GM23338 (cell line): ENCODE data around the gene CTNNAL1. TPM values are rescaled to one million over a fixed set of nuclear protein-coding genes. Genes with fewer than 3 reads are reported as not detected.

Experiments used
- ATAC-seq: fragments of 200-7000 bp; cut with Tn5 transposase; 3 replicates; pipeline ENCODE4 v1.9.1; 2020
- DNase-seq: peaks from one replicate; pipeline ENCODE4 v3.0.0-alpha.2; 2015; ENCODE audit warnings: low spot score
- H2AFZ ChIP-seq: fragments of 200-600 bp; sonication (generic); 2 replicates; pipeline ENCODE4 v1.8.0; 2016; ENCODE audit warnings: antibody characterized with exemption, mild to moderate bottlenecking, moderate library complexity
- H3F3A ChIP-seq: fragments of 200-600 bp; sonication (generic); replicated peaks from 2 replicates; pipeline ENCODE4 v1.8.0; 2017; ENCODE audit warnings: antibody characterized with exemption, mixed run types, low read depth
- H3K27ac ChIP-seq: fragments of 200-600 bp; sonication (generic); 2 replicates; pipeline ENCODE4 v1.6.1; 2016; ENCODE audit warnings: low read depth
- H3K27me3 ChIP-seq: fragments of 200-600 bp; sonication (generic); 2 replicates; pipeline ENCODE4 v1.8.0; 2016; ENCODE audit warnings: mild to moderate bottlenecking, mixed run types, moderate library complexity; ENCODE audit not compliant: insufficient read depth
- H3K36me3 ChIP-seq: fragments of 200-600 bp; sonication (generic); 2 replicates; pipeline ENCODE4 v1.8.0; 2016; ENCODE audit warnings: mild to moderate bottlenecking; ENCODE audit not compliant: insufficient read depth
- H3K4me1 ChIP-seq: fragments of 200-600 bp; sonication (generic); 2 replicates; pipeline ENCODE4 v1.8.0; 2016; ENCODE audit warnings: mild to moderate bottlenecking, moderate library complexity; ENCODE audit not compliant: insufficient read depth
- H3K4me2 ChIP-seq: fragments of 200-600 bp; sonication (generic); 2 replicates; pipeline ENCODE4 v1.7.1; 2017; ENCODE audit warnings: mixed run types
- H3K4me3 ChIP-seq: fragments of 200-600 bp; sonication (generic); 2 replicates; pipeline ENCODE4 v1.6.1; 2016; ENCODE audit warnings: mixed run types
- H3K79me2 ChIP-seq: fragments of 200-600 bp; sonication (generic); replicated peaks from 2 replicates; pipeline ENCODE4 v1.8.0; 2017; ENCODE audit warnings: mild to moderate bottlenecking; ENCODE audit not compliant: insufficient read depth
- H3K9me2 ChIP-seq: fragments of 200-600 bp; sonication (generic); 2 replicates; pipeline ENCODE4 v1.8.0; 2017; ENCODE audit not compliant: insufficient read depth
- H4K20me1 ChIP-seq: fragments of 200-600 bp; sonication (generic); replicated peaks from 2 replicates; pipeline ENCODE4 v1.8.0; 2017; ENCODE audit warnings: mild to moderate bottlenecking; ENCODE audit not compliant: insufficient read depth
- H3K27ac Mint-ChIP-seq: 2 replicates; pipeline ENCODE4 v1.8.0; 2020; ENCODE audit warnings: inconsistent platforms, mild to moderate bottlenecking, moderate library complexity, mixed read lengths
- H3K27me3 Mint-ChIP-seq: 3 replicates; pipeline ENCODE4 v1.8.0; 2022; ENCODE audit warnings: low read depth, mild to moderate bottlenecking, moderate library complexity, mixed read lengths, inconsistent platforms; ENCODE audit not compliant: insufficient read depth, poor library complexity
- H3K36me3 Mint-ChIP-seq: 3 replicates; pipeline ENCODE4 v1.8.0; 2021; ENCODE audit warnings: low read depth, mild to moderate bottlenecking, inconsistent platforms, moderate library complexity, mixed read lengths
- H3K4me1 Mint-ChIP-seq: 3 replicates; pipeline ENCODE4 v1.8.0; 2020; ENCODE audit warnings: mild to moderate bottlenecking, inconsistent platforms, mixed read lengths
- H3K4me3 Mint-ChIP-seq: 3 replicates; pipeline ENCODE4 v1.8.0; 2021; ENCODE audit warnings: moderate library complexity, mild to moderate bottlenecking, inconsistent platforms, mixed read lengths
- H3K9me3 Mint-ChIP-seq: 3 replicates; pipeline ENCODE4 v1.8.0; 2020; ENCODE audit warnings: moderate library complexity, mild to moderate bottlenecking, inconsistent platforms, mixed read lengths
- CTCF ChIP-seq, 2 experiments: fragments of 200-600 bp in 1 of 2; sonication (generic) in 1 of 2; conservative IDR thresholded peaks; 2 replicates each; pipeline versions ENCODE4 v1.5.1 to v1.6.1; 2016 to 2017; ENCODE audit warnings: antibody characterized with exemption in 2 of 2, low read depth in 2 of 2, mild to moderate bottlenecking in 2 of 2, moderate library complexity in 1 of 2
- JUNB ChIP-seq: IDR thresholded peaks from one replicate; pipeline ENCODE4 v1.6.1; 2016; ENCODE audit warnings: antibody characterized with exemption; ENCODE audit not compliant: unreplicated experiment
- NANOG ChIP-seq: IDR thresholded peaks from 2 replicates; pipeline ENCODE4 v1.6.1; 2016; ENCODE audit warnings: antibody characterized with exemption, borderline replicate concordance
- POLR2AphosphoS5 ChIP-seq: IDR thresholded peaks from 2 replicates; pipeline ENCODE4 v1.6.1; 2016; ENCODE audit warnings: antibody characterized with exemption, low read depth
- STAT1 ChIP-seq: IDR thresholded peaks from one replicate; pipeline ENCODE4 v1.6.1; 2016; ENCODE audit warnings: antibody characterized with exemption; ENCODE audit not compliant: unreplicated experiment
- ZNF114 ChIP-seq: fragments of 250-450 bp; sonication (Bioruptor Pico); IDR thresholded peaks from 2 replicates; pipeline ENCODE4 v1.5.0; 2020; ENCODE audit warnings: mild to moderate bottlenecking, moderate library complexity
- ZNF331 ChIP-seq: fragments of 250-450 bp; sonication (Bioruptor Pico); IDR thresholded peaks from 2 replicates; pipeline ENCODE4 v1.5.0; 2020; ENCODE audit warnings: low read depth, mild to moderate bottlenecking, moderate library complexity
- polyA plus RNA-seq: library from polyadenylated mRNA; unstranded; fragments of >200 nt; fragmentation: Nextera tagmentation; extraction: Ambion mirVana; gene quantifications from 2 replicates; pipeline ENCODE4 v1.2.1, GENCODE V29; 2016
- total RNA-seq: library from RNA; depleted of rRNA; stranded (reverse); fragments of >200 nt; shearing (Covaris generic); gene quantifications from 2 replicates; pipeline ENCODE4 v1.2.3, GENCODE V29; 2014
- TF ChIP-seq, protein P1 (sequence below): fragments of 250-450 bp; sonication (Bioruptor Pico); IDR thresholded peaks from 2 replicates; pipeline ENCODE4 v1.5.0; 2020; ENCODE audit warnings: mild to moderate bottlenecking, moderate library complexity
- TF ChIP-seq, protein P2 (sequence below): IDR thresholded peaks from 2 replicates; pipeline ENCODE4 v1.6.1; 2016; ENCODE audit warnings: antibody characterized with exemption
- TF ChIP-seq, protein P3 (sequence below): IDR thresholded peaks from one replicate; pipeline ENCODE4 v1.6.1; 2018; ENCODE audit warnings: antibody characterized with exemption; ENCODE audit not compliant: unreplicated experiment

CTNNAL1 gene
- total and polyA plus RNA-seq, 2 experiments from 2014 or later = 63.0 to 211 TPM

- TF ChIP-seq, protein P1, sequence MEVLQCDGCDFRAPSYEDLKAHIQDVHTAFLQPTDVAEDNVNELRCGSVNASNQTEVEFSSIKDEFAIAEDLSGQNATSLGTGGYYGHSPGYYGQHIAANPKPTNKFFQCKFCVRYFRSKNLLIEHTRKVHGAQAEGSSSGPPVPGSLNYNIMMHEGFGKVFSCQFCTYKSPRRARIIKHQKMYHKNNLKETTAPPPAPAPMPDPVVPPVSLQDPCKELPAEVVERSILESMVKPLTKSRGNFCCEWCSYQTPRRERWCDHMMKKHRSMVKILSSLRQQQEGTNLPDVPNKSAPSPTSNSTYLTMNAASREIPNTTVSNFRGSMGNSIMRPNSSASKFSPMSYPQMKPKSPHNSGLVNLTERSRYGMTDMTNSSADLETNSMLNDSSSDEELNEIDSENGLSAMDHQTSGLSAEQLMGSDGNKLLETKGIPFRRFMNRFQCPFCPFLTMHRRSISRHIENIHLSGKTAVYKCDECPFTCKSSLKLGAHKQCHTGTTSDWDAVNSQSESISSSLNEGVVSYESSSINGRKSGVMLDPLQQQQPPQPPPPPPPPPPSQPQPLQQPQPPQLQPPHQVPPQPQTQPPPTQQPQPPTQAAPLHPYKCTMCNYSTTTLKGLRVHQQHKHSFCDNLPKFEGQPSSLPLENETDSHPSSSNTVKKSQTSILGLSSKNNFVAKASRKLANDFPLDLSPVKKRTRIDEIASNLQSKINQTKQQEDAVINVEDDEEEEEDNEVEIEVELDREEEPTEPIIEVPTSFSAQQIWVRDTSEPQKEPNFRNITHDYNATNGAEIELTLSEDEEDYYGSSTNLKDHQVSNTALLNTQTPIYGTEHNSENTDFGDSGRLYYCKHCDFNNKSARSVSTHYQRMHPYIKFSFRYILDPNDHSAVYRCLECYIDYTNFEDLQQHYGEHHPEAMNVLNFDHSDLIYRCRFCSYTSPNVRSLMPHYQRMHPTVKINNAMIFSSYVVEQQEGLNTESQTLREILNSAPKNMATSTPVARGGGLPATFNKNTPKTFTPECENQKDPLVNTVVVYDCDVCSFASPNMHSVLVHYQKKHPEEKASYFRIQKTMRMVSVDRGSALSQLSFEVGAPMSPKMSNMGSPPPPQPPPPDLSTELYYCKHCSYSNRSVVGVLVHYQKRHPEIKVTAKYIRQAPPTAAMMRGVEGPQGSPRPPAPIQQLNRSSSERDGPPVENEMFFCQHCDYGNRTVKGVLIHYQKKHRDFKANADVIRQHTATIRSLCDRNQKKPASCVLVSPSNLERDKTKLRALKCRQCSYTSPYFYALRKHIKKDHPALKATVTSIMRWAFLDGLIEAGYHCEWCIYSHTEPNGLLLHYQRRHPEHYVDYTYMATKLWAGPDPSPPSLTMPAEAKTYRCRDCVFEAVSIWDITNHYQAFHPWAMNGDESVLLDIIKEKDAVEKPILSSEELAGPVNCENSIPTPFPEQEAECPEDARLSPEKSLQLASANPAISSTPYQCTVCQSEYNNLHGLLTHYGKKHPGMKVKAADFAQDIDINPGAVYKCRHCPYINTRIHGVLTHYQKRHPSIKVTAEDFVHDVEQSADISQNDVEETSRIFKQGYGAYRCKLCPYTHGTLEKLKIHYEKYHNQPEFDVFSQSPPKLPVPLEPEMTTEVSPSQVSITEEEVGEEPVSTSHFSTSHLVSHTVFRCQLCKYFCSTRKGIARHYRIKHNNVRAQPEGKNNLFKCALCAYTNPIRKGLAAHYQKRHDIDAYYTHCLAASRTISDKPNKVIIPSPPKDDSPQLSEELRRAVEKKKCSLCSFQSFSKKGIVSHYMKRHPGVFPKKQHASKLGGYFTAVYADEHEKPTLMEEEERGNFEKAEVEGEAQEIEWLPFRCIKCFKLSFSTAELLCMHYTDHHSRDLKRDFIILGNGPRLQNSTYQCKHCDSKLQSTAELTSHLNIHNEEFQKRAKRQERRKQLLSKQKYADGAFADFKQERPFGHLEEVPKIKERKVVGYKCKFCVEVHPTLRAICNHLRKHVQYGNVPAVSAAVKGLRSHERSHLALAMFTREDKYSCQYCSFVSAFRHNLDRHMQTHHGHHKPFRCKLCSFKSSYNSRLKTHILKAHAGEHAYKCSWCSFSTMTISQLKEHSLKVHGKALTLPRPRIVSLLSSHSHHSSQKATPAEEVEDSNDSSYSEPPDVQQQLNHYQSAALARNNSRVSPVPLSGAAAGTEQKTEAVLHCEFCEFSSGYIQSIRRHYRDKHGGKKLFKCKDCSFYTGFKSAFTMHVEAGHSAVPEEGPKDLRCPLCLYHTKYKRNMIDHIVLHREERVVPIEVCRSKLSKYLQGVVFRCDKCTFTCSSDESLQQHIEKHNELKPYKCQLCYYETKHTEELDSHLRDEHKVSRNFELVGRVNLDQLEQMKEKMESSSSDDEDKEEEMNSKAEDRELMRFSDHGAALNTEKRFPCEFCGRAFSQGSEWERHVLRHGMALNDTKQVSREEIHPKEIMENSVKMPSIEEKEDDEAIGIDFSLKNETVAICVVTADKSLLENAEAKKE (CRISPR knock-in tag) = no peak
Observed at GRCh38 chr9:109019420-109019819, 6.1 kb upstream of the CTNNAL1 start (continued).

GRCh38 chr9:109017493-109017892, 4.2 kb upstream of the CTNNAL1 start:
- H3K36me3 ChIP-seq = peaks cover 3% of the 10 kb centered on the region; the same call in 1 of the 2 replicates
- peaks cover 6% of the 10 kb centered on the region for H3F3A ChIP-seq
- DNase-seq (no peak), ATAC-seq (no peak)
- no peak overlapping the region for H3K4me3 ChIP-seq
- no peak overlapping the region for H2AFZ ChIP-seq
- H3K4me2 ChIP-seq = no peak overlapping the region
- no peak overlapping the region for H3K27ac ChIP-seq
- Mint-ChIP-seq H3K9me3 (no peaks in the 10 kb centered on the region), H3K36me3 (peaks cover 15% of the 10 kb centered on the region), H3K4me1 (peaks cover 13% of the 10 kb centered on the region), H3K4me3 (no peak overlapping the region), H3K27ac (no peak overlapping the region; the same call in 1 of the 2 replicates), H3K27me3 (peaks cover 6% of the 10 kb centered on the region)
- H3K9me2 ChIP-seq = no peaks in the 10 kb centered on the region
- H4K20me1 ChIP-seq = 0 out of 2 replicates have a peak, but pooled peaks cover 4% of the 10 kb centered on the region
- 0 out of 2 replicates have a peak, but pooled peaks cover under 1% of the 10 kb centered on the region for H3K79me2 ChIP-seq
- H3K4me1 ChIP-seq = peaks cover 13% of the 10 kb centered on the region
- H3K27me3 ChIP-seq = no peaks in the 10 kb centered on the region; the same call in 1 of the 2 replicates
- TF ChIP-seq ZNF114 (CRISPR knock-in tag) = no peak
- TF ChIP-seq POLR2AphosphoS5 = no peak
- TF ChIP-seq NANOG = no peak
- TF ChIP-seq, protein P2, sequence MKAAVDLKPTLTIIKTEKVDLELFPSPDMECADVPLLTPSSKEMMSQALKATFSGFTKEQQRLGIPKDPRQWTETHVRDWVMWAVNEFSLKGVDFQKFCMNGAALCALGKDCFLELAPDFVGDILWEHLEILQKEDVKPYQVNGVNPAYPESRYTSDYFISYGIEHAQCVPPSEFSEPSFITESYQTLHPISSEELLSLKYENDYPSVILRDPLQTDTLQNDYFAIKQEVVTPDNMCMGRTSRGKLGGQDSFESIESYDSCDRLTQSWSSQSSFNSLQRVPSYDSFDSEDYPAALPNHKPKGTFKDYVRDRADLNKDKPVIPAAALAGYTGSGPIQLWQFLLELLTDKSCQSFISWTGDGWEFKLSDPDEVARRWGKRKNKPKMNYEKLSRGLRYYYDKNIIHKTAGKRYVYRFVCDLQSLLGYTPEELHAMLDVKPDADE = no peak
- TF ChIP-seq JUNB = no peak
- TF ChIP-seq STAT1 = no peak
- TF ChIP-seq CTCF (conservative IDR thresholded peaks at IDR 0.05; ENCODE audit: low read depth in 2 of 2) = no peak
- no peak for TF ChIP-seq ZNF331 (CRISPR knock-in tag)
- TF ChIP-seq, protein P3, sequence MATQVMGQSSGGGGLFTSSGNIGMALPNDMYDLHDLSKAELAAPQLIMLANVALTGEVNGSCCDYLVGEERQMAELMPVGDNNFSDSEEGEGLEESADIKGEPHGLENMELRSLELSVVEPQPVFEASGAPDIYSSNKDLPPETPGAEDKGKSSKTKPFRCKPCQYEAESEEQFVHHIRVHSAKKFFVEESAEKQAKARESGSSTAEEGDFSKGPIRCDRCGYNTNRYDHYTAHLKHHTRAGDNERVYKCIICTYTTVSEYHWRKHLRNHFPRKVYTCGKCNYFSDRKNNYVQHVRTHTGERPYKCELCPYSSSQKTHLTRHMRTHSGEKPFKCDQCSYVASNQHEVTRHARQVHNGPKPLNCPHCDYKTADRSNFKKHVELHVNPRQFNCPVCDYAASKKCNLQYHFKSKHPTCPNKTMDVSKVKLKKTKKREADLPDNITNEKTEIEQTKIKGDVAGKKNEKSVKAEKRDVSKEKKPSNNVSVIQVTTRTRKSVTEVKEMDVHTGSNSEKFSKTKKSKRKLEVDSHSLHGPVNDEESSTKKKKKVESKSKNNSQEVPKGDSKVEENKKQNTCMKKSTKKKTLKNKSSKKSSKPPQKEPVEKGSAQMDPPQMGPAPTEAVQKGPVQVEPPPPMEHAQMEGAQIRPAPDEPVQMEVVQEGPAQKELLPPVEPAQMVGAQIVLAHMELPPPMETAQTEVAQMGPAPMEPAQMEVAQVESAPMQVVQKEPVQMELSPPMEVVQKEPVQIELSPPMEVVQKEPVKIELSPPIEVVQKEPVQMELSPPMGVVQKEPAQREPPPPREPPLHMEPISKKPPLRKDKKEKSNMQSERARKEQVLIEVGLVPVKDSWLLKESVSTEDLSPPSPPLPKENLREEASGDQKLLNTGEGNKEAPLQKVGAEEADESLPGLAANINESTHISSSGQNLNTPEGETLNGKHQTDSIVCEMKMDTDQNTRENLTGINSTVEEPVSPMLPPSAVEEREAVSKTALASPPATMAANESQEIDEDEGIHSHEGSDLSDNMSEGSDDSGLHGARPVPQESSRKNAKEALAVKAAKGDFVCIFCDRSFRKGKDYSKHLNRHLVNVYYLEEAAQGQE = no peak
